BJ (cell line): ENCODE results near the gene DENND4B. TPM values are rescaled to one million over a fixed set of nuclear protein-coding genes. Genes with fewer than 3 reads are reported as not detected.
A peak's percentile ranks its signal among the peaks of the same experiment; 100 is the strongest.

ENCODE experiments used
- CTCF ChIA-PET: fragments of 350-600 bp; formaldehyde crosslinking; extraction: SDS; loops from one replicate; lab custom pipeline; 2021; ENCODE audit warnings: antibody characterized with exemption, inconsistent platforms; lab: Yijun Ruan, JAX
- POLR2A ChIA-PET: fragments of 300-600 bp; sonication (Branson Sonifier 250); formaldehyde crosslinking; extraction: SDS; loops from one replicate; lab custom pipeline; 2021; ENCODE audit warnings: antibody characterized with exemption; lab: Charles Lee
- DNase-seq: peaks from one replicate; pipeline ENCODE4 v3.0.0-alpha.2; 2011; ENCODE audit warnings: low read depth
- H3K27me3 ChIP-seq: 2 replicates; pipeline ENCODE4 v1.6.0; 2011; ENCODE audit warnings: low read length; ENCODE audit not compliant: control insufficient read depth, insufficient read depth
- H3K36me3 ChIP-seq: 2 replicates; pipeline ENCODE4 v1.5.1; 2011; ENCODE audit warnings: low read length; ENCODE audit not compliant: control insufficient read depth, insufficient read depth
- H3K4me3 ChIP-seq: 2 replicates; pipeline ENCODE4 v1.5.1; 2011; ENCODE audit warnings: low read depth, mild to moderate bottlenecking, control low read depth, low read length
- polyA plus RNA-seq: library from polyadenylated mRNA; depleted of rRNA; stranded (reverse); fragments of >200 nt; gene quantifications from 2 replicates; pipeline ENCODE4 v1.2.3, GENCODE V29; 2011
- TF ChIP-seq, protein P1 (sequence below): IDR thresholded peaks from 2 replicates; pipeline ENCODE4 v1.5.1; 2011; ENCODE audit warnings: low read depth, mild to moderate bottlenecking, control low read depth, inconsistent platforms, low read length, moderate library complexity; ENCODE audit not compliant: insufficient read depth

Gene DENND4B
- polyA plus RNA-seq, 1 experiment: 17.6 TPM

DNA sequence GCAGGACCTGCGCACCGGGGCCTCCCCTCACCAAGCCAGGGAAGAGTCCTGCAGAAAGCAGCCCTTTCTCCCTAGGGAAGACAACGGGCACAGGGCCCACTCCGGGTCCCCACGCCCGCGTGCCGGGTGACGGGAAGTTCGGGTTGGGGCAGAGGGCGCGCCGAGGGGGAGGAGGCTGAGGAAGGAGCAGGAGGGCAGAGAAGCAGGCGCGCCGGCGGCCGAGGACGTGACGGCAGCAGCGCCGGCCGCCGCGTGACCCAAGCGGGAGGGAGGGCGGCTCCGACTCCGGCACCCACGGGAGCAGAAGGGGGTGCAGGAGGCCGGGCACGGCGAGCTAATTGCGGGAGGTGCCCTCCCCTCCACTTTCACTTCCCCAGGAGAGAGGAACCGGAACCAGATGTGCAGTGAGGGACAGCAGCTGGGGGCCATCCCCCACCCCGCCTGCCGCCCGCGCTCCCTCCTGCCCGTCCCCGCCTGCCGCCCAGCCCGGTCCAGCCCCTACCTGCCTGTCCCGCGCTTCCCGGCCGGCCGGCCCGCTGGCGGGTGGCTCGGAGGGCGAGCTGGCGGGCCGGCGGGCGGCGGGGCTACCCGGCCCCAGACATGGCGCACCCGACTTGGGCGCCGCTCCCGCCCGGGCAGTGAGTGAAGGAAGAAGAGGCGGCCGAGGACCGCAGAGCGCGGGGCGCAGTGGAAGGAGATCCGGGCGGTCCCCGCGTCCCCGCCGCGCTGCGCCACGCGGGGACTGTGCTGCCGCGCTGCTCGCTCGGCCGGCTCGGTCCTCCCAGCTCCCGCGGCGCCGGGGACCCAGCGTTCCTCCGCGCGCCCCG, 510 bp downstream of the DENND4B start:
- ChIA-PET POLR2A (no interaction called here), CTCF (interaction anchor here (0.6 to 3.4 kb wide), 28 partner anchors 9 to 594 kb away, joined by 3 to 17 read pairs (median 4); partner anchors contain the start of genes CREB3L4, CRTC2, GATAD2B and RAB13)
- no peak for DNase-seq
- H3K4me3 ChIP-seq: peak overlapping the region; percentile 56
- TF ChIP-seq, protein P1, sequence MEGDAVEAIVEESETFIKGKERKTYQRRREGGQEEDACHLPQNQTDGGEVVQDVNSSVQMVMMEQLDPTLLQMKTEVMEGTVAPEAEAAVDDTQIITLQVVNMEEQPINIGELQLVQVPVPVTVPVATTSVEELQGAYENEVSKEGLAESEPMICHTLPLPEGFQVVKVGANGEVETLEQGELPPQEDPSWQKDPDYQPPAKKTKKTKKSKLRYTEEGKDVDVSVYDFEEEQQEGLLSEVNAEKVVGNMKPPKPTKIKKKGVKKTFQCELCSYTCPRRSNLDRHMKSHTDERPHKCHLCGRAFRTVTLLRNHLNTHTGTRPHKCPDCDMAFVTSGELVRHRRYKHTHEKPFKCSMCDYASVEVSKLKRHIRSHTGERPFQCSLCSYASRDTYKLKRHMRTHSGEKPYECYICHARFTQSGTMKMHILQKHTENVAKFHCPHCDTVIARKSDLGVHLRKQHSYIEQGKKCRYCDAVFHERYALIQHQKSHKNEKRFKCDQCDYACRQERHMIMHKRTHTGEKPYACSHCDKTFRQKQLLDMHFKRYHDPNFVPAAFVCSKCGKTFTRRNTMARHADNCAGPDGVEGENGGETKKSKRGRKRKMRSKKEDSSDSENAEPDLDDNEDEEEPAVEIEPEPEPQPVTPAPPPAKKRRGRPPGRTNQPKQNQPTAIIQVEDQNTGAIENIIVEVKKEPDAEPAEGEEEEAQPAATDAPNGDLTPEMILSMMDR: no peak
- H3K36me3 ChIP-seq: peaks cover 18% of the 10 kb centered on the region
- H3K27me3 ChIP-seq: no peaks in the 10 kb centered on the region

DNA sequence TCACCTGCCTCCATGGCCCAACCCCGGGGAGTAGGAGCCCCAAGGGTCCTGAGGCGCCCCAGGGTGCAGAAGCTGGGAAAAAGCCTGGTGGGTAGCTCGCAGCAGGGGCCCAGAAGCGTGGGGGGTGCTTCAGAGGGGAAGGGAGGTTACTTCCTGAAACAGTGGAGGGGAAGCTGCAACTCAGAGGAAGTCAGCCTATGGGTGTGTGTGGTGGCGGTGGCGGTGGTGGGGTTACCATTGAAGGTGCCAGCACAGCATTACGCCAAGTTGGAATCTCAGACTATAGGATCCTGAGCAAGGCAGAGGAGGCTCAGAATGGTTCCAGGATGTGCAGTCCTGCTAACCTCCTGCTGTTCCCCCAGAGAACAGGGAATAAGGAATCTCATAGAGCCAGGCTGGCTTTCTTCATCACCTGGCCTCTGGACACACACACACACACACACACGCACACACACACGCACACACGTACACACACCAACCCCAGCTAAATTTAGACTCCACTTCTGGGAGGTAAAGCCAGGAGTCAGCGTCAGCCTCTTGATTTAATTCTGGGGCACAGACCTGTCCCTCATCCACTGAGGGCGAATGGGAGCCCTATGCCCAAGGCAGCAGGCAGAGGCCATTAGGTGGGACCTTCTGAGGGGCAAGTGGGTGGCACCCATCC, 1.3 kb downstream of the DENND4B start:
- DNase-seq: no peak
- ChIA-PET CTCF (interaction anchor here (0.9 to 3.4 kb wide), 13 partner anchors 11 to 155 kb away, joined by 3 to 17 read pairs (median 7); partner anchors contain the start of genes CREB3L4, CRTC2, RAB13 and SLC39A1), POLR2A (interaction anchor here (0.7 kb wide), 1 partner anchor 258 kb away, joined by 3 read pairs; no protein-coding TSS in a partner anchor)
- H3K4me3 ChIP-seq: peak overlapping the region; percentile 56
- peaks cover 19% of the 10 kb centered on the region for H3K36me3 ChIP-seq
- TF ChIP-seq, protein P1: no peak
- H3K27me3 ChIP-seq: no peaks in the 10 kb centered on the region

DNA sequence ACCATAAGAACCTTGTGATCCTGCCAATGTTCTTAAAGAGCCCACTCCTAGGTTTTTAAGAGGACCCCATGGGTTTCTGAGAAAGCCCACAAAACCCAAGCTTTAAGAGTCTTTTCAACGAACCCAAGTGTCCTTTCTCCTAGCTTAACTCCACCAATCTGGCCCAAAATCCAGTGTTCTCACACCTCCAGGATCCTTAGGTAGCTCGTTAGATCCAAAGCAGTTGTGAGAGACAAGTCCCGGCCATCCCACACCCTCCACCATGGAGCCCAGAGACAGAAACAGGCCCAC, 1.7 kb downstream of the DENND4B start:
- no peak overlapping the region for H3K4me3 ChIP-seq
- no peak for DNase-seq
- CTCF ChIA-PET: interaction anchor here (0.6 to 3.4 kb wide), 8 partner anchors 23 to 155 kb away, joined by 3 to 17 read pairs (median 4); partner anchors contain the start of genes CREB3L4 and RAB13
- peaks cover 19% of the 10 kb centered on the region for H3K36me3 ChIP-seq
- POLR2A ChIA-PET: interaction anchor here (0.7 kb wide), 1 partner anchor 257 kb away, joined by 3 read pairs; no protein-coding TSS in a partner anchor
- TF ChIP-seq, protein P1: no peak
- H3K27me3 ChIP-seq: no peaks in the 10 kb centered on the region

DNA sequence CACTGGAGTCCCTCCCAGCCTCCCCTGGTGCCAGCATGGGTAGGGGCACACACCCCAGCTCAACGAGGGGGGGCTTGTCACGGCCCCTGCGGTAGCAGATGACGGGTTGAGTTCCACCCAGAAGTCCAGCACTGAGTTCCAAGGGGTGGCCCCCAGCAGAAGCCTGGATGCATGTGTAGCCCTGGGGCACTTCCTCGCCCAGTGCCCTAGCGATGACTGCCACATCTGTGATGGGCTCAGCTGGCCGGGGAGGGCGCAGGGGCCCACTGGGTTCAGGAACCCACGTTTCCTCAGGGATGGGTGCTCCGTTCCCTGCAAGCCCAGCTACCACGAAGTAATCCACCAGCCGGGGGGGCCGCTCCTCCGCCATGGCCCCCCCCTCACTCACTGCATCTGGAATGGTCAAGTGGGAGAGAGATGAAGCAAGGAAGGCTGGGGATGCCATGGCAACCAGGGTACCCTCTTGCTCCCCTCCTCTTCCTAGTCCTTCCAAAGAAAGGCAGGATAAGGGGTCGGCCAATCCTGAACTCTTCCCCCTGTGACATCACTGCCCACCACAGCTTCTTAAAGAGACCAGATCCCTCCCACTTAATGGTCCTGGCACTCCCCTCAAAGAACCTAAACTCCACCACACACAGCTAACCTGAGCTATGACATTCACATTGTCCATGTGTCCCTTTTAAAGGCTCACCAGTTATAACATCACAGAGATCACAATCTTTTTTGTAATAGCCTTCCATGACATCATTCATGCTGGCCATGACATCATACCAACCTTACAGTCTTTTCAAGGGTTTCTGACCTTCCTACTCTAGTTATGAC, 2.3 kb downstream of the DENND4B start:
- DNase-seq: no peak
- CTCF ChIA-PET: interaction anchor here (0.6 to 3.4 kb wide), 11 partner anchors 9 to 154 kb away, joined by 3 to 14 read pairs (median 3); partner anchors contain the start of gene CREB3L4
- POLR2A ChIA-PET: interaction anchor here (0.7 kb wide), 1 partner anchor 257 kb away, joined by 3 read pairs; no protein-coding TSS in a partner anchor

More for the DNA sequence above, 2.3 kb downstream of the DENND4B start:
- Histone ChIP-seq H3K27me3 (no peaks in the 10 kb centered on the region), H3K36me3 (peaks cover 18% of the 10 kb centered on the region), H3K4me3 (no peak overlapping the region)
- TF ChIP-seq, protein P1: no peak
